GM12873 (cell line): ENCODE measurements around the gene MERTK.

ENCODE experiments used
- TF ChIP-seq, protein P1 (sequence below): IDR thresholded peaks from 2 replicates; pipeline ENCODE4 v1.5.1; 2012; ENCODE audit warnings: low read depth, mild to moderate bottlenecking, moderate library complexity, low read length, control low read depth; ENCODE audit not compliant: insufficient read depth; ENCODE audit errors: missing control alignments

The MERTK gene

DNA sequence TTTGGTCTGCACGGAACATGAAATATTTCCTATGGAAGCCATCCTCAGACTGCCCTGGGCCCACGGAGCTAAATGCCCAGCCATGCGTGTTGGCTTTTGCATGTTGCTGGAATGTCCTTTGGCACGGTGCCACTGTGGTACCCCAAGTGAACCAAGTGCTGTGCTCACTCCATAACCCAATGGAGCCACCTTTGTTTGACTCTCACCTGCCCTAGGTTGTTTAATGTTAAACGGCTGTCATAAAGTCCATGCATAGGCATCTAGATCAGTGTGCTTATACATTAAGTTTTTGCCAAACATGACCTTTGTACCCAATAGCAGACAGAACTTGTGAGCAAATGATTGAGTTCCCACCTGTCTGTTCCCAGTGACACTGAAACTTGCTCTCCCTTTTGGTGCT, 96.7 kb downstream of the MERTK start:
- TF ChIP-seq, protein P1, sequence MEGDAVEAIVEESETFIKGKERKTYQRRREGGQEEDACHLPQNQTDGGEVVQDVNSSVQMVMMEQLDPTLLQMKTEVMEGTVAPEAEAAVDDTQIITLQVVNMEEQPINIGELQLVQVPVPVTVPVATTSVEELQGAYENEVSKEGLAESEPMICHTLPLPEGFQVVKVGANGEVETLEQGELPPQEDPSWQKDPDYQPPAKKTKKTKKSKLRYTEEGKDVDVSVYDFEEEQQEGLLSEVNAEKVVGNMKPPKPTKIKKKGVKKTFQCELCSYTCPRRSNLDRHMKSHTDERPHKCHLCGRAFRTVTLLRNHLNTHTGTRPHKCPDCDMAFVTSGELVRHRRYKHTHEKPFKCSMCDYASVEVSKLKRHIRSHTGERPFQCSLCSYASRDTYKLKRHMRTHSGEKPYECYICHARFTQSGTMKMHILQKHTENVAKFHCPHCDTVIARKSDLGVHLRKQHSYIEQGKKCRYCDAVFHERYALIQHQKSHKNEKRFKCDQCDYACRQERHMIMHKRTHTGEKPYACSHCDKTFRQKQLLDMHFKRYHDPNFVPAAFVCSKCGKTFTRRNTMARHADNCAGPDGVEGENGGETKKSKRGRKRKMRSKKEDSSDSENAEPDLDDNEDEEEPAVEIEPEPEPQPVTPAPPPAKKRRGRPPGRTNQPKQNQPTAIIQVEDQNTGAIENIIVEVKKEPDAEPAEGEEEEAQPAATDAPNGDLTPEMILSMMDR, result no peak

DNA sequence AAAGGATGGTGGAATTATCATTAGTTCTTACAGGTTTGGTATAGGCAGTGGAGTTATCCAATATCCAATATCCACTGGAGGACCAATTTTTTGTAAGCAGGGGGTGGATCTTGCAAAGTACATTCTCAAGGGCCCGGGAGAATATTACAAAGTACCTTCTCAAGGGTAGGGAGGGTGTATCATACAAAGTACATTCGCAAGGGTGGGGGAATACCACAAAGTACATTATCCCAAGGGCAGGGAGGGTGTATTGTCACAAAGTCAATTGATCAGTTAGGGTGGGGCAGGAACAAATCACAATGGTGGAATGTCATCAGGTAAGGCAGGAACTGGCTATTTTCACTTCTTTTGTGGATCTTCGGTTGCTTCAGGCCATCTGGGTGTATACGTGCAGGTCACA, 101.4 kb downstream of the MERTK start:
- TF ChIP-seq, protein P1, result no peak

DNA sequence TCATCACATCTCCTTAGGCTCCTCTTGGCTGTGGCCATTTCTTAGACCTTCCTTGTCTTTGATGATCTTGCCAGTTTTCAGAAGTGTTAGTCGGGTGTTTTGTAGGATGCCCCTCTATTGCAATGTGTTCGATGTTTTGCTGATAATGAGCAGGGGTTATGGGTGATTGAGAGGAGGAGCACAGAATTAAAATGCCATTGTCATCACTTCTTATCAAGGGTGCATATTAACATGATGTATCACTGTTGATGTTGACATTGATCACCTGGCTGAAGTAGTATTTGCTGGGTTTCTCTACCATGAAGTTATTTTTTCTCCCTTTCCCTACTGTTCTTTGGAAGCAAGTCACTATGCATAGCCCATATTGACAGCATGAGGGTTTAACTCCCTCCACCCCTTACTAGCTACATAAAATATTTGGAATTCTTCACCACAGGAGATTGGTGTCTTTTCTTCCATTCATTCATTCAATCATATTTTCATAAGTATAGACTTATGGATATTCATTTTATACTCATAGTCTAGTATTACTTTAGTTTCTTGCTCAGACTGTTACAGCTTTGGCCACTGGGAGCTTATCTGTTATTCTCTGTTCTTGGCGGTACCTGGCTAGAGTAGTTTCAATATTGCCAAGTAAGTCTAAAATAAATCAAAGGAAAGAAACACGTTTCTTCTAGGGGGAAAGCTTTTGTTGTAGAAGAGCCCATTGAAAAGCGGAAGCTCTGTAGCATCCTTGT, 102.2 kb downstream of the MERTK start:
- TF ChIP-seq, protein P1, result no peak

DNA sequence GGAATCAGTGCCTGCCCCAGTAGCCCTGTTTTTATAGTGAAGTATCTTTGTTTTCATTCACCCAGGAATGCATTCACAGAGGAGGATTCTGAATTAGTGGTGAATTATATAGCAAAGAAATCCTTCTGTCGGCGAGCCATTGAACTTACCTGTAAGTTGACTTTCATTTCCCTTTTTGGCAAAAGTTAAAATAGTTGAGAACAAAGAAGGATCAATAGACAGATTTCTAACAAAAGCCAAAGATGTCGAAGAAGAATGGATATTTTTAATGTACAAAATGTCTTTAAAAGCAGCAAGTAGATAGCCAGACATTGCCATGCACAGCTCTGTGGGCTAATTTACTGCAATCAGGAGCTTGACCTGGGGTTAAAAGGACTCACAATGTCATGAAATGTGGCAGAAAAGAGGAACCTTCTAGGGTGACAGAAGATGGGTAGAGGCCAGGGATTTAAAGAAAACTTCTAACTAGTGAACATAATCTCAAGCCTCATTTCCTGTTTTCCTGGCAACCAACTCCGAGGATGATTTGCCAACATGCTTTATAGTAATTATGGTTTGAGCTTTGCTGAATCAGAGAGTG, 102.8 kb downstream of the MERTK start:
- TF ChIP-seq, protein P1, result no peak

DNA sequence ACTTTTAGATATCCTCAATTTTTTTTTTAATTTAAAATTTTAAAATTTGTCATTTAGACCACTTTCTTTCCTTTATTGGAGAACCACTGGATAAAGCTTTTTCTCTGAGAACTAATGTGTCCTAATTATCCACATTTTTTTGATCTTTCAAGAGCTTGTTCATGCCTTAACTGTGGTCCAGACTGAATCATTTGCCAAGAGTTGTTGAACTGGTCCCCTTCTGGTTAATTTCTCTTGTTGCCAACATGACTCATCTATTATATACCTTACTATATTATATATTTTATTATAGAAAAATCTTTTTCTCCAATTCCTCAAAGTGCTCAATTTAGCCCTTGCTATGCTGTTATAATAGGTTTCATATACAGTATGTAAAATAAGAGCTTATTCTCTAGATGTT, 103.5 kb downstream of the MERTK start:
- TF ChIP-seq, protein P1, result no peak

DNA sequence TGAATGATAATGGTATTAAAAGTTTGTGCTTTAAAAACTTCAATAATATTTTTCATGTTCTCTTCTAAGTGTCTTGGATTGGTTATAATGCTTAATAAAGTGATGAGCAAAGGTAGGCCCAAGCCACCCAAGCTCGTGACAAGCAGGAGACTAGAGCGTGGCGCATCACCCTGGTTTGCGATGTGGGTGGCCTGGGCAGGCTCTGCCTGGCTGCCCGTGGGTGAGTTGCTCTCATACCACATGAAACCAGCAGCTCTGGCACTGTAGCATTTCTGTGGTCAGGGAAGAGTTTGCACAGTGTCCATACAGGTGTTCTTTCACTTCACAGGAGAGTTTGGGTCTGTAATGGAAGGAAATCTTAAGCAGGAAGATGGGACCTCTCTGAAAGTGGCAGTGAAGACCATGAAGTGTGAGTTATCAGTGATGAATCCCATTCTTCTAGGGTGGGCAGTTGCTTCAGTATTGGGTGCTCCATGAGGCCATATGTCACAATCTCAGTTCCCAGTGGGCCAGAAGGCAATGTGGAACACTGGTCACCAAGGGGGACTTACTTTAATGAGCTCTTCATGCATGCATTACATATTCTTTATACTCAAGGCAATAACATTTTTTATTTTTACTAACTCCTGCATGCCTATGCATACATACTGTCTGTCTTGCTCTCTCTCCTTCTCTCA, 105.3 kb downstream of the MERTK start:
- TF ChIP-seq, protein P1, result no peak

DNA sequence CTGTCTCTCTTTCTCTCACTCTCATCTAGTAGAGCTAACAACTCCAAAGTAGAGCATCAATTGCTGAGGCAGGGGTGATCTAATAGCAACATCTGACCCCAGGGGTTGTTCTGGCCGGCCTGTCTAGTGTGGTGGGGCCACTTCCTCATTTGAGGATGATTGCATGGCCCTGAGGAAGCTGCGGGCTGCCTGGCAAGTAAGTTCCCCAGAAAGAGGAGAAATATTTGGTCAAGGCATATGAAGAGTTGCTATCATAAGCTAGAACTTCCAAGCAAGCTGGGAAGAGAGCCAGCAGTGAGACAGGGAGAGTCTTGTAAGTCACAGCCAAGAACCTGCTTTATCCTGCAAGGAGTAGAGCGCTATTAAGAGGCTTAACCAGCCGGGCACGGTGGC, 105.8 kb downstream of the MERTK start:
- TF ChIP-seq, protein P1, result no peak
